GM21717 (cell line): ENCODE data around the gene CASP10.

Experiments used
- ATAC-seq: cut with Tn5 transposase; IDR thresholded peaks from one replicate; pipeline ENCODE4 v1.9.1; 2021; ENCODE audit warnings: mild to moderate bottlenecking, moderate library complexity; ENCODE audit not compliant: unreplicated experiment

CASP10 gene

GRCh38 chr2:201195331-201195730, 12.4 kb downstream of the CASP10 start:
- ATAC-seq: no peak

GRCh38 chr2:201196003-201196402, 13.1 kb downstream of the CASP10 start:
- no peak for ATAC-seq

GRCh38 chr2:201196803-201197202, 13.9 kb downstream of the CASP10 start:
- ATAC-seq: no peak

GRCh38 chr2:201197781-201198180, 14.8 kb downstream of the CASP10 start:
- no peak for ATAC-seq

GRCh38 chr2:201199847-201200246, 16.9 kb downstream of the CASP10 start:
- ATAC-seq: no peak

- no peak for ATAC-seq
Measured at GRCh38 chr2:201200345-201200744, 17.4 kb downstream of the CASP10 start.

GRCh38 chr2:201201371-201201770, 18.4 kb downstream of the CASP10 start:
- ATAC-seq: no peak

GRCh38 chr2:201203916-201204654, 21.1 kb downstream of the CASP10 start:
- ATAC-seq: no peak

- no peak for ATAC-seq
Measured at GRCh38 chr2:201204655-201205514, 21.9 kb downstream of the CASP10 start.

GRCh38 chr2:201205515-201205849, 22.5 kb downstream of the CASP10 start:
- no peak for ATAC-seq

GRCh38 chr2:201208563-201209252, 25.8 kb downstream of the CASP10 start:
- peak; percentile 78 for ATAC-seq

GRCh38 chr2:201215963-201216362, 33.0 kb downstream of the CASP10 start:
- no peak for ATAC-seq

- ATAC-seq: no peak
Measured at GRCh38 chr2:201216918-201217317, 34.0 kb downstream of the CASP10 start.

GRCh38 chr2:201218780-201219179, 35.8 kb downstream of the CASP10 start:
- no peak for ATAC-seq

GRCh38 chr2:201219328-201220096, 36.6 kb downstream of the CASP10 start:
- no peak for ATAC-seq

- no peak for ATAC-seq
Measured at GRCh38 chr2:201220102-201220570, 37.2 kb downstream of the CASP10 start.

- peak; percentile 89 for ATAC-seq
Measured at GRCh38 chr2:201223089-201224073, 40.4 kb downstream of the CASP10 start.

GRCh38 chr2:201228271-201228911, 45.5 kb downstream of the CASP10 start:
- ATAC-seq: no peak

- no peak for ATAC-seq
Measured at GRCh38 chr2:201228912-201229290, 46.0 kb downstream of the CASP10 start.
